Loucy (cell line): ENCODE data around the gene SH3GL1.

ENCODE experiments used
- CTCF ChIP-seq: fragments of 200-600 bp; sonication (generic); conservative IDR thresholded peaks from 2 replicates; pipeline ENCODE4 v1.5.1; 2014; ENCODE audit warnings: mild to moderate bottlenecking, antibody characterized with exemption, low read length
- EZH2phosphoT487 ChIP-seq: fragments of 200-600 bp; IDR thresholded peaks from 2 replicates; pipeline ENCODE4 v1.6.1; 2018; ENCODE audit warnings: antibody characterized with exemption, mild to moderate bottlenecking, moderate library complexity, borderline replicate concordance

GRCh38 chr19:4402171-4403004 lies 2.0 kb upstream of the SH3GL1 start, which contains the start of gene CHAF1A:
- TF ChIP-seq EZH2phosphoT487, result no peak
- TF ChIP-seq CTCF, result no peak
